Tibial nerve (tissue), 3 donors: ENCODE measurements around the gene ZDHHC19.

Experiments
- CTCF ChIP-seq, 5 experiments: fragments of 200-600 bp in 3 of 5; fragments of 450-650 bp in 2 of 5; sonication (generic) in 3 of 5; IDR thresholded peaks; one replicate each; pipeline ENCODE4 v1.5.1; 2016 to 2019; ENCODE audit warnings: antibody characterized with exemption in 5 of 5, mild to moderate bottlenecking in 3 of 5, moderate library complexity in 2 of 5
- POLR2A ChIP-seq, 2 donors: fragments of 450-650 bp; IDR thresholded peaks; one replicate each; pipeline ENCODE4 v1.6.1; 2017; ENCODE audit warnings: antibody characterized with exemption in 2 of 2, mild to moderate bottlenecking in 2 of 2, moderate library complexity in 2 of 2

GRCh38 chr3:196178993-196179379 is 32.2 kb downstream of the ZDHHC19 start:
- TF ChIP-seq CTCF (IDR thresholded peaks at IDR 0.05) (no peak), POLR2A (IDR thresholded peaks at IDR 0.05) (no peak)
